ENCODE measurements around the gene OST4. TPM values are rescaled to one million over a fixed set of nuclear protein-coding genes. Genes with fewer than 3 reads are reported as not detected.

OST4 gene
- total RNA-seq, 1 donor from 2014 or later: 84.6 TPM

DNA sequence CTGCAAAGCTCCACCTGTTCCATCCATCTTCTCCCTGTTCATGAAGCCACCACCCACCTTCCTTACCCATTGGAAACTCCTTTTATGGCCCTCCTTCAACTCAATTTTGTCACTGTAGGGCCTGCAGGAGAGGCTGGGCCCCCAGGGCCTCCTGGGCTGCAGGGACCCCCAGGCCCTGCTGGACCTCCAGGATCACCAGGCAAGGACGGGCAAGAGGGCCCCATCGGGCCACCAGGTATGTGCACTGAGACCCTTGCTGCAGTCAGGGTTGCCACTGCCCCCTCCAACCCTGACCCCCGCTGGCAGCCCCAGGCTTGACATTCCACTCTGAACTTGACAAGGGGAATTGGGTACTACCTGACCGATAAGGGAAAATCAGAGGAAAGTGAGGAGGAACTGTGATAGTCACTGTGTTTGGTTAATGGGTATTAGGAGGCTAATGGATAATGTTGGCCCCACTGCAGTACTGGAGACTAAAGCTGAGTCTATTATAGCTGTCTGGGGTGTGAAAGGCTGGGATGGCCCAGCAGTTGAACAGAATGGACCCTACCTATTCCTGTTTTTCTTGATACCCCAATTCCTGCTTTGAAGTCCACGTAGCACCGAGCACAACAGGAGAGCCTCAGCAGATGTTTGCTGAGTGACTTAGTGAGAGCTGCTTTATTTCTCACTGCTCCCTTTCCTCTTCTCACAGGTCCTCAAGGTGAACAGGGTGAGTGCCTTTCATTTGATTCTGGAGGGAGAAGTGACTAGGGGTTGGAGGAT, 13.0 kb upstream of the OST4 start:
- peak overlapping the region; percentile 66 for H3K27ac Mint-ChIP-seq
- H4K20me1 ChIP-seq (ENCODE audit: low read depth): no peaks in the 10 kb centered on the region
- no peaks in the 10 kb centered on the region for H3K36me3 Mint-ChIP-seq
- peaks cover 23% of the 10 kb centered on the region for H3F3A ChIP-seq (ENCODE audit: low read depth)
- H3K9ac ChIP-seq: no peak overlapping the region
- H3K27me3 Mint-ChIP-seq (ENCODE audit: insufficient read depth, low read depth): peaks cover 6% of the 10 kb centered on the region
- TF ChIP-seq EZH2phosphoT487 (IDR thresholded peaks at IDR 0.05): no peak
- no peak for TF ChIP-seq CTCF (IDR thresholded peaks at IDR 0.05)
- no peaks in the 10 kb centered on the region for H3K9me3 ChIP-seq (ENCODE audit: low read depth)
- H3K4me3 ChIP-seq: no peak overlapping the region
- peaks cover 35% of the 10 kb centered on the region for H3K4me1 Mint-ChIP-seq
- H3K4me2 ChIP-seq: no peak overlapping the region
- peaks cover 19% of the 10 kb centered on the region for H3K27me3 ChIP-seq
- no peak overlapping the region for H3K27ac ChIP-seq
- no peak for DNase-seq (ENCODE audit: low spot score)
- H3K4me3 Mint-ChIP-seq: peak overlapping the region; percentile 55
- peaks cover 15% of the 10 kb centered on the region for H3K4me1 ChIP-seq
- no peaks in the 10 kb centered on the region for H3K36me3 ChIP-seq
- no peaks in the 10 kb centered on the region for H3K9me3 Mint-ChIP-seq
- no peak overlapping the region for H2AFZ ChIP-seq (replicated peaks)
- peaks cover 3% of the 10 kb centered on the region for H3K79me2 ChIP-seq (ENCODE audit: low read depth)

- Histone ChIP-seq H2AFZ (replicated peaks) (no peak overlapping the region), H4K20me1 (ENCODE audit: low read depth) (no peaks in the 10 kb centered on the region), H3K27me3 (peaks cover 19% of the 10 kb centered on the region), H3K79me2 (ENCODE audit: low read depth) (peaks cover 3% of the 10 kb centered on the region), H3K4me3 (no peak overlapping the region), H3K4me2 (no peak overlapping the region), H3K4me1 (peaks cover 19% of the 10 kb centered on the region), H3K36me3 (no peaks in the 10 kb centered on the region), H3F3A (ENCODE audit: low read depth) (peaks cover 23% of the 10 kb centered on the region), H3K9me3 (ENCODE audit: low read depth) (no peaks in the 10 kb centered on the region), H3K27ac (no peak overlapping the region), H3K9ac (no peak overlapping the region)
- peaks cover 35% of the 10 kb centered on the region for H3K4me1 Mint-ChIP-seq
- TF ChIP-seq EZH2 (IDR thresholded peaks at IDR 0.05) (no peak), EZH2phosphoT487 (IDR thresholded peaks at IDR 0.05) (no peak), CTCF (IDR thresholded peaks at IDR 0.05) (no peak)
- no peak for DNase-seq (ENCODE audit: low spot score)
- H3K4me3 Mint-ChIP-seq: peak overlapping the region; percentile 53
- peaks cover 4% of the 10 kb centered on the region for H3K27me3 Mint-ChIP-seq (ENCODE audit: insufficient read depth, low read depth)
- H3K9me3 Mint-ChIP-seq: no peaks in the 10 kb centered on the region
- peak overlapping the region; percentile 66 for H3K27ac Mint-ChIP-seq
- no peaks in the 10 kb centered on the region for H3K36me3 Mint-ChIP-seq
These were observed 12.2 kb upstream of the OST4 start for GRCh38 chr2:27083410-27084296.

- Histone ChIP-seq H3F3A (ENCODE audit: low read depth) (peaks cover 23% of the 10 kb centered on the region), H3K4me2 (no peak overlapping the region), H4K20me1 (ENCODE audit: low read depth) (no peaks in the 10 kb centered on the region), H2AFZ (replicated peaks) (no peak overlapping the region), H3K4me3 (no peak overlapping the region), H3K4me1 (peaks cover 25% of the 10 kb centered on the region), H3K79me2 (ENCODE audit: low read depth) (peaks cover 3% of the 10 kb centered on the region), H3K9me3 (ENCODE audit: low read depth) (no peaks in the 10 kb centered on the region), H3K27me3 (peaks cover 19% of the 10 kb centered on the region), H3K36me3 (no peaks in the 10 kb centered on the region), H3K27ac (no peak overlapping the region), H3K9ac (no peak overlapping the region)
- Mint-ChIP-seq H3K27me3 (ENCODE audit: insufficient read depth, low read depth) (peaks cover 2% of the 10 kb centered on the region), H3K4me3 (no peak overlapping the region), H3K36me3 (no peaks in the 10 kb centered on the region), H3K9me3 (no peaks in the 10 kb centered on the region), H3K4me1 (peaks cover 42% of the 10 kb centered on the region), H3K27ac (no peak overlapping the region)
- no peak for TF ChIP-seq CTCF (IDR thresholded peaks at IDR 0.05)
- TF ChIP-seq EZH2 (IDR thresholded peaks at IDR 0.05): no peak
- no peak for TF ChIP-seq EZH2phosphoT487 (IDR thresholded peaks at IDR 0.05)
- DNase-seq (ENCODE audit: low spot score): no peak
These were observed 11.4 kb upstream of the OST4 start for GRCh38 chr2:27082773-27083409.
